GM23248 (cell line): ENCODE measurements around the gene NCOA1. TPM values are rescaled to one million over a fixed set of nuclear protein-coding genes. Genes with fewer than 3 reads are reported as not detected.

Experiments
- DNase-seq: peaks from one replicate; pipeline ENCODE4 v3.0.0-alpha.2; 2015
- H2AFZ ChIP-seq: fragments of 200-600 bp; sonication (generic); 2 replicates; pipeline ENCODE4 v1.6.1; 2016; ENCODE audit warnings: antibody characterized with exemption
- H3F3A ChIP-seq: fragments of 200-600 bp; sonication (generic); 2 replicates; pipeline ENCODE4 v1.6.1; 2016; ENCODE audit warnings: mild to moderate bottlenecking, antibody characterized with exemption, mixed run types; ENCODE audit not compliant: insufficient read depth
- H3K27ac ChIP-seq: fragments of 200-600 bp; sonication (generic); 2 replicates; pipeline ENCODE4 v1.5.1; 2016; ENCODE audit warnings: mild to moderate bottlenecking
- H3K27me3 ChIP-seq: fragments of 200-600 bp; sonication (generic); replicated peaks from 2 replicates; pipeline ENCODE4 v1.6.1; 2016; ENCODE audit warnings: mild to moderate bottlenecking; ENCODE audit not compliant: insufficient read depth
- H3K36me3 ChIP-seq: fragments of 200-600 bp; sonication (generic); 2 replicates; pipeline ENCODE4 v1.6.1; 2016; ENCODE audit warnings: low read depth, mild to moderate bottlenecking
- H3K4me1 ChIP-seq: fragments of 200-600 bp; sonication (generic); 2 replicates; pipeline ENCODE4 v1.6.1; 2016; ENCODE audit warnings: mild to moderate bottlenecking; ENCODE audit not compliant: insufficient read depth
- H3K4me2 ChIP-seq: fragments of 200-600 bp; sonication (generic); one replicate; pipeline ENCODE4 v1.6.1; 2016; ENCODE audit warnings: mild to moderate bottlenecking; ENCODE audit not compliant: unreplicated experiment
- H3K4me3 ChIP-seq: fragments of 200-600 bp; sonication (generic); 2 replicates; pipeline ENCODE4 v1.5.1; 2016; ENCODE audit warnings: mild to moderate bottlenecking
- H3K79me2 ChIP-seq: fragments of 200-600 bp; sonication (generic); 2 replicates; pipeline ENCODE4 v1.6.1; 2016; ENCODE audit warnings: mild to moderate bottlenecking; ENCODE audit not compliant: insufficient read depth
- H3K9ac ChIP-seq: fragments of 200-600 bp; sonication (generic); 2 replicates; pipeline ENCODE4 v1.6.1; 2016; ENCODE audit warnings: mild to moderate bottlenecking
- H3K9me2 ChIP-seq: fragments of 200-600 bp; sonication (generic); 2 replicates; pipeline ENCODE4 v1.6.1; 2016; ENCODE audit warnings: mixed run types, mild to moderate bottlenecking, moderate library complexity; ENCODE audit not compliant: insufficient read depth
- H3K9me3 ChIP-seq: fragments of 200-600 bp; sonication (generic); one replicate; pipeline ENCODE4 v1.6.1; 2017; ENCODE audit warnings: low read depth
- H4K20me1 ChIP-seq: fragments of 200-600 bp; sonication (generic); 2 replicates; pipeline ENCODE4 v1.6.0; 2016; ENCODE audit not compliant: insufficient read depth
- EZH2 ChIP-seq: fragments of 200-600 bp; sonication (generic); IDR thresholded peaks from 2 replicates; pipeline ENCODE4 v1.6.1; 2018; ENCODE audit warnings: antibody characterized with exemption, mild to moderate bottlenecking; ENCODE audit not compliant: insufficient read depth, poor library complexity, severe bottlenecking
- EZH2phosphoT487 ChIP-seq: fragments of 200-600 bp; sonication (generic); IDR thresholded peaks from 2 replicates; pipeline ENCODE4 v1.6.1; 2018; ENCODE audit warnings: antibody characterized with exemption, moderate library complexity, mild to moderate bottlenecking, low read depth; ENCODE audit not compliant: insufficient read depth
- WGBS, 2 experiments: methylation state at CpG; one replicate each; pipeline ENCODE4 v1.1.6; 2015 to 2017; ENCODE audit warnings: low lambda C conversion rate in 2 of 2, low coverage in 1 of 2; ENCODE audit errors: missing lambda C conversion rate in 2 of 2; 5-methylcytosine and 5-hydroxymethylcytosine counted together
- in situ Hi-C: fragments of 300-500 bp; cut with MboI; formaldehyde crosslinking; loops from 2 replicates; pipeline ENCODE4 v1.15.0; 2020
- polyA plus RNA-seq: library from polyadenylated mRNA; unstranded; fragments of >200 nt; fragmentation: Nextera tagmentation; extraction: Ambion mirVana; gene quantifications from 2 replicates; pipeline ENCODE4 v1.2.1, GENCODE V29; 2016
- total RNA-seq: library from RNA; depleted of rRNA; stranded (reverse); fragments of >200 nt; shearing (Covaris generic); gene quantifications from 2 replicates; pipeline ENCODE4 v1.2.3, GENCODE V29; 2014

NCOA1 gene
- total and polyA plus RNA-seq, 2 experiments from 2014 or later, result 2.6 to 8.0 TPM

DNA sequence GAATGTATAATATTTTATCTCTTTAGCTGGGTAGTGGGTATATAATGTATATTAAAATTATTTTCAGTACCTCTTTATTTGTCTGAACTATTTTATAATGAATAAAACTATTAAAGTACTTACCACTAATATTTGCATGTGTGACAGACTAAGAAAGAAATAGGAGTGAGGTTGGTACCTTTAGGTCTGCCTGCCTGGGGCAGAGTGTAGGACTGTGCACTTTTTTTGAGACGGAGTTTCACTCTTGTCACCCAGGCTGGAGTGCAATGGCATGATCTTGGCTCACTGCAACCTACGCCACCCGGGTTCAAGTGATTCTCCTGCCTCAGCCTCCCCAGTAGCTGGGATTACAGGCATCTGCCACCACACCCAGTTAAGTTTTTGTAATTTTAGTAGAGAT is 18.8 kb downstream of the NCOA1 start:
- no peaks in the 10 kb centered on the region for H3K9me3 ChIP-seq
- no peak for DNase-seq
- H3K27ac ChIP-seq, result no peak overlapping the region
- in situ Hi-C loops, result no loop called here
- no peaks in the 10 kb centered on the region for H3K36me3 ChIP-seq
- TF ChIP-seq EZH2, result no peak
- no peak for TF ChIP-seq EZH2phosphoT487
- H3K9me2 ChIP-seq, result no peaks in the 10 kb centered on the region
- no peak overlapping the region for H3K9ac ChIP-seq
- peaks cover 81% of the 10 kb centered on the region for H3K79me2 ChIP-seq
- H3K27me3 ChIP-seq, result no peaks in the 10 kb centered on the region
- H3K4me2 ChIP-seq, result no peak overlapping the region
- no peak overlapping the region for H3K4me3 ChIP-seq
- peaks cover 16% of the 10 kb centered on the region for H3K4me1 ChIP-seq
- H4K20me1 ChIP-seq, result 0 out of 2 replicates have a peak, but pooled peaks cover 4% of the 10 kb centered on the region
- H3F3A ChIP-seq, result 0 out of 2 replicates have a peak, but pooled peaks cover 4% of the 10 kb centered on the region
- 91 to 94% methylated on average over 3 of the region's 3 CpGs for WGBS, 2 experiments
- H2AFZ ChIP-seq, result no peak overlapping the region

DNA sequence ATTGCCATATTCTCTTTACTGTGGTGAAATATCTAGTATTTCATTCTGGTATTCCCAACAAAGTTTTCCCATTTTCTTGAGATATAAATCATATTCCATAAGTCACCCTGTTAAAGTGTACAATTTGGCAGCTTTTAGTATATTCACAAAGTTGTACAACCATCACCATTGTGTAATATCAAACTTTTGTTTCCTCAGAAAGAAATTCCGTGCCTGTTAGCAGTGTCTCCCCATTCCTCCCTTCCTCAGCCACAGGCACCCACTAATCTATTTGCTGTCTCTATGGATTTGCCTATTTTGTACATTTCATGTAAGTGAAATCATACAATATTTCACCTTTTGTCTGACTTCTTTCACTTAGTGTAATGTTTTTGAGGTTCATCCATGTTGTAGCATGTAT is 19.7 kb downstream of the NCOA1 start:
- WGBS, 2 experiments, result 92 to 100% methylated on average over 1 of the region's 1 CpG
- H4K20me1 ChIP-seq, result 0 out of 2 replicates have a peak, but pooled peaks cover 2% of the 10 kb centered on the region
- H2AFZ ChIP-seq, result no peak overlapping the region
- H3F3A ChIP-seq, result 0 out of 2 replicates have a peak, but pooled peaks cover 4% of the 10 kb centered on the region
- H3K4me1 ChIP-seq, result peaks cover 16% of the 10 kb centered on the region
- H3K9ac ChIP-seq, result no peak overlapping the region
- no peaks in the 10 kb centered on the region for H3K27me3 ChIP-seq
- TF ChIP-seq EZH2phosphoT487 (no peak), EZH2 (no peak)
- no peaks in the 10 kb centered on the region for H3K9me3 ChIP-seq
- H3K36me3 ChIP-seq, result no peaks in the 10 kb centered on the region
- peaks cover 77% of the 10 kb centered on the region for H3K79me2 ChIP-seq
- H3K4me2 ChIP-seq, result no peak overlapping the region
- in situ Hi-C loops, result no loop called here
- H3K27ac ChIP-seq, result no peak overlapping the region
- H3K4me3 ChIP-seq, result no peak overlapping the region
- no peaks in the 10 kb centered on the region for H3K9me2 ChIP-seq
- DNase-seq, result no peak

DNA sequence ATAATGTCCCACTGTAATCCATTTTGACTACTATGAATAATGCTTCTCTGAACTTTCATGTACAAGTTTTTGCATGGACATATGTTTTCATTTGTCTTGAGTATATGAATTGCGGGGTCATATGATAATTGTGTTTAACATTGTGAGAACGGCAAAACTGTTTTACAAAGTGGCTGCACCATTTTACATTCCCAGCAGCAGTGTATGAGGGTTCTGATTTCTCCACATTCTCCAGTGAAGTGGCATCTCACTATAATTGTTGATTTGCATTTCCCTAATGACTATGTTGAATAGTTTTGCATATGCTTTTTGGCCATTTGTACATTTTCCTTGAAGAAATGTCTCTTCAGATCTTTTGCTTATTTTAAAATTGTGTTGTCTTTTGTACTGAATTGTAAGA is 20.1 kb downstream of the NCOA1 start:
- no peak for DNase-seq
- Histone ChIP-seq H3K4me1 (peaks cover 16% of the 10 kb centered on the region), H3K9me2 (no peaks in the 10 kb centered on the region), H3K4me3 (no peak overlapping the region), H3K4me2 (no peak overlapping the region), H3F3A (0 out of 2 replicates have a peak, but pooled peaks cover 4% of the 10 kb centered on the region), H3K27me3 (no peaks in the 10 kb centered on the region), H3K27ac (no peak overlapping the region), H2AFZ (no peak overlapping the region), H3K79me2 (peaks cover 73% of the 10 kb centered on the region), H3K9ac (no peak overlapping the region), H3K36me3 (no peaks in the 10 kb centered on the region), H3K9me3 (no peaks in the 10 kb centered on the region), H4K20me1 (no peaks in the 10 kb centered on the region)
- TF ChIP-seq EZH2 (no peak), EZH2phosphoT487 (no peak)
- in situ Hi-C loops, result no loop called here
- 24 to 36% methylated on average over 2 of the region's 2 CpGs for WGBS, 2 experiments

DNA sequence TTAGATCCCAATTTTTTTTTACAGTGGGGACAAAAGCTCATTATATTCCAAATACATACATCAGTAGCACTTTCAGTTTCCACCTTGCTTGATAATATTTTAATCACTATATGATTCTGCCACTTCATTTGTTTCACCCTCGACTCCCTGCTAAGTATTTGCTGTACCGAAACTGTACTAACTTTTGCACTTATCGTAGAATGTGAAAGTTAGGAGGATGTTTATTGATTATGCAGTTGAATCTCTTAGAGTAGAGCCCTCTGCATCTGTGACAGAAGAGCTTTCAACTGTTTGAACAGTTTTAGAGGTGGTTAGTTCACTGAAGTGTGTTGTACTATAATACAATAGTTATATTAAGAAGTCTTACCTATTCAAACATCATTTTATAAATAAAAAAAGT is 20.8 kb downstream of the NCOA1 start:
- in situ Hi-C loops, result no loop called here
- Histone ChIP-seq H3F3A (0 out of 2 replicates have a peak, but pooled peaks cover 4% of the 10 kb centered on the region), H3K36me3 (no peaks in the 10 kb centered on the region), H3K9me3 (no peaks in the 10 kb centered on the region), H4K20me1 (no peaks in the 10 kb centered on the region), H3K79me2 (peaks cover 66% of the 10 kb centered on the region), H3K27me3 (no peaks in the 10 kb centered on the region), H3K9ac (no peak overlapping the region), H2AFZ (no peak overlapping the region), H3K4me2 (no peak overlapping the region), H3K27ac (no peak overlapping the region), H3K4me3 (no peak overlapping the region), H3K9me2 (no peaks in the 10 kb centered on the region), H3K4me1 (peaks cover 16% of the 10 kb centered on the region)
- TF ChIP-seq EZH2 (no peak), EZH2phosphoT487 (no peak)
- WGBS, 2 experiments, result 96 to 99% methylated on average over 3 of the region's 3 CpGs
- no peak for DNase-seq

DNA sequence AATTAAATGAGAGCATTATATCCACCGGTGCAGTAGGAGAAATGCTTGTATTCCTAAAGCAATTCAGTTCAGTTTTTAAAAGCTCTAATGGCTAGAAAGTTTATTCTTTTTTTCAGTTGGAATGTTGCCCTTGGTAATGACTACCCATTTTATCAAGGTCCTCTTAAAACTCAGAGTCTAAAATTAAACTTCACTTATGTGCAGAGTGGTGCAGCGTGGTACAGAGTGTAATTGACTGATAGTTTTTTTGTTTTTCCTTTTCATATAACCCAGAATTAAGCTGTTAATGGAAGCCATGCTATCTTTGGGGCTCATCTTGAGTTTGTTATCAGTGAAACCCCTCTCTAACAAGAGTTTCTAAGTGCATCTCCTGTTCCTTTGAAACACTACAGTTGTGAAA is 21.4 kb downstream of the NCOA1 start:
- Histone ChIP-seq H3K27me3 (no peaks in the 10 kb centered on the region), H3K9me2 (no peaks in the 10 kb centered on the region), H4K20me1 (no peaks in the 10 kb centered on the region), H3K4me2 (no peak overlapping the region), H3F3A (0 out of 2 replicates have a peak, but pooled peaks cover 4% of the 10 kb centered on the region), H3K4me3 (no peak overlapping the region), H2AFZ (no peak overlapping the region), H3K27ac (no peak overlapping the region), H3K36me3 (no peaks in the 10 kb centered on the region), H3K9me3 (no peaks in the 10 kb centered on the region), H3K4me1 (peaks cover 16% of the 10 kb centered on the region), H3K9ac (no peak overlapping the region), H3K79me2 (peaks cover 62% of the 10 kb centered on the region)
- in situ Hi-C loops, result no loop called here
- WGBS, 2 experiments, result 59 to 65% methylated on average over 2 of the region's 2 CpGs
- no peak for TF ChIP-seq EZH2
- no peak for TF ChIP-seq EZH2phosphoT487
- DNase-seq, result peak; percentile 4
